ENCODE measurements around the gene GABARAP. TPM values are rescaled to one million over a fixed set of nuclear protein-coding genes. Genes with fewer than 3 reads are reported as not detected.
A peak's percentile ranks its signal among the peaks of the same experiment; 100 is the strongest.

Gene GABARAP
- total and polyA plus RNA-seq, 2 of the 13 experiments (the other 11 are each of a cell fraction or from before 2014, with no cell fraction given): 161 to 310 TPM

DNA sequence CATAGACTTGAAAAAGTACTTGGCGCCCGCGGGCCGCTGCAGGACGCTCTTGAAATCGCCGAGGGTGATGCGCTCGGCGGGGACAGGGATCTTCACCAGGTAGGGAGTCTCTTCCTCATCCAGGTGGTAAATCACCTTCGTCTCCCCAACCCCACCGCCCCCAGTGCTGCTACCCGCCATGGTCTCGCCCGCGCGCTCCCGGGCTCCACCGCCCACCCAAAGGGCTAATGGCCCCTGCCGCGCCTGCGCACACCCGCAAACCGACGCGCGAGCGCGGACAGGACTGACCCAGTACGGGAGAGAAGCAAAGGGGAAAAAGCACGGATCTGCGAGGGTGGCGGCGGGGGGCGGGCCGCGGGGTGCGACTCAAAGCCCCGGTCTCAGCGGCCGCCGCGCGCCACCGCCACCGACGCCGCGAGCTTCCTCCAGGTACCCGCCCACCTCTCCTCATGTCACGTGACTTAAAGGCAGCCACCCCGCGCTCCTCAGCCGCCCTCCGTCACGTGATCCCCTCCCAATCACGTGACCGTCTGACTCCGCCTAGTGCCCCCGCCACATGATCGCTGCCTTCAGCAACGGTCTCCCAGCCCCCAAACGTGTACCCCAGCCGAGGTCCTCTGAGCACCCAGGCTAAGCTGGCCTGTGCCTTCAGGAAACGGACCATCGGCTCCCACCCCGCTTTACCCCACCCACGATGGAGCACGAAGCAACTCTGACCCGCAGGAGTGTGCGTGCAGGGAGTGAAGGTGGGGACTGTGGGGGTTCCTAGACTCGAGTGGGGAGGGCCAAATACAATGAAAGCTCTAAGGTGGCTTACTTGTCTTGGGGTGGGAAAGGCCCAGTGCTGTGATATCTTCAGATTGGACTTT lies 7.9 kb downstream of the GABARAP start, which contains the start of gene DVL2 (continued):
- TF ChIP-seq ZFX (CRISPR knock-in tag; IDR thresholded peaks at IDR 0.05; ENCODE audit: low read depth): peak; percentile 63; the same call in 1 of the 2 replicates
- TF ChIP-seq HOXA7 (CRISPR knock-in tag; IDR thresholded peaks at IDR 0.05): no peak
- peak; percentile 84; the same call in 1 of the 2 replicates for TF ChIP-seq ZNF136 (CRISPR knock-in tag; IDR thresholded peaks at IDR 0.05; ENCODE audit: low read depth)
- no peak; the same call in 1 of the 2 replicates for TF ChIP-seq REL (CRISPR knock-in tag; conservative IDR thresholded peaks at IDR 0.05)
- TF ChIP-seq, protein P1, sequence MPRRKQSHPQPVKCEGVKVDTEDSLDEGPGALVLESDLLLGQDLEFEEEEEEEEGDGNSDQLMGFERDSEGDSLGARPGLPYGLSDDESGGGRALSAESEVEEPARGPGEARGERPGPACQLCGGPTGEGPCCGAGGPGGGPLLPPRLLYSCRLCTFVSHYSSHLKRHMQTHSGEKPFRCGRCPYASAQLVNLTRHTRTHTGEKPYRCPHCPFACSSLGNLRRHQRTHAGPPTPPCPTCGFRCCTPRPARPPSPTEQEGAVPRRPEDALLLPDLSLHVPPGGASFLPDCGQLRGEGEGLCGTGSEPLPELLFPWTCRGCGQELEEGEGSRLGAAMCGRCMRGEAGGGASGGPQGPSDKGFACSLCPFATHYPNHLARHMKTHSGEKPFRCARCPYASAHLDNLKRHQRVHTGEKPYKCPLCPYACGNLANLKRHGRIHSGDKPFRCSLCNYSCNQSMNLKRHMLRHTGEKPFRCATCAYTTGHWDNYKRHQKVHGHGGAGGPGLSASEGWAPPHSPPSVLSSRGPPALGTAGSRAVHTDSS (CRISPR knock-in tag; conservative IDR thresholded peaks at IDR 0.05): peak; percentile 33; the same call in 1 of the 2 replicates
- no peak for TF ChIP-seq RELA (CRISPR knock-in tag; IDR thresholded peaks at IDR 0.05)
- TF ChIP-seq, protein P2, sequence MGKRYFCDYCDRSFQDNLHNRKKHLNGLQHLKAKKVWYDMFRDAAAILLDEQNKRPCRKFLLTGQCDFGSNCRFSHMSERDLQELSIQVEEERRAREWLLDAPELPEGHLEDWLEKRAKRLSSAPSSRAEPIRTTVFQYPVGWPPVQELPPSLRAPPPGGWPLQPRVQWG (CRISPR knock-in tag; IDR thresholded peaks at IDR 0.05; ENCODE audit: borderline replicate concordance, low read depth): no peak
- TF ChIP-seq ZC3H13 (CRISPR knock-in tag; IDR thresholded peaks at IDR 0.05): peak; percentile 100
- TF ChIP-seq CENPT (CRISPR knock-in tag; IDR thresholded peaks at IDR 0.05; ENCODE audit: low read depth): no peak
- TF ChIP-seq EP300 (IDR thresholded peaks at IDR 0.05; ENCODE audit: low read depth in 2 of 2, low read length in 2 of 2): peak in 1 of 2 experiments; percentile 56; a peak in 2 of 4 replicates
- TF ChIP-seq EP300 (CRISPR knock-in tag; IDR thresholded peaks at IDR 0.05; ENCODE audit: borderline replicate concordance): peak; percentile 74
- TF ChIP-seq FOXK1 (CRISPR knock-in tag; IDR thresholded peaks at IDR 0.05; ENCODE audit: borderline replicate concordance, low read depth): peak; percentile 82; the same call in 1 of the 2 replicates
- TF ChIP-seq, protein P3, sequence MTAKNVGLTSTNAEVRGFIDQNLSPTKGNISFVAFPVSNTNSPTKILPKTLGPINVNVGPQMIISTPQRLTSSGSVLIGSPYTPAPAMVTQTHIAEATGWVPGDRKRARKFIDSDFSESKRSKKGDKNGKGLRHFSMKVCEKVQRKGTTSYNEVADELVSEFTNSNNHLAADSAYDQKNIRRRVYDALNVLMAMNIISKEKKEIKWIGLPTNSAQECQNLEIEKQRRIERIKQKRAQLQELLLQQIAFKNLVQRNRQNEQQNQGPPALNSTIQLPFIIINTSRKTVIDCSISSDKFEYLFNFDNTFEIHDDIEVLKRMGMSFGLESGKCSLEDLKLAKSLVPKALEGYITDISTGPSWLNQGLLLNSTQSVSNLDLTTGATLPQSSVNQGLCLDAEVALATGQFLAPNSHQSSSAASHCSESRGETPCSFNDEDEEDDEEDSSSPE (CRISPR knock-in tag; IDR thresholded peaks at IDR 0.05): peak; percentile 89
- no peak for TF ChIP-seq PHB2 (IDR thresholded peaks at IDR 0.05; ENCODE audit: partially characterized antibody)
- no peak; the same call in 1 of the 2 replicates for TF ChIP-seq NRL (CRISPR knock-in tag; IDR thresholded peaks at IDR 0.05; ENCODE audit: borderline replicate concordance)
- no peak for TF ChIP-seq GLI4 (CRISPR knock-in tag; IDR thresholded peaks at IDR 0.05; ENCODE audit: borderline replicate concordance)
- peak; percentile 80; the same call in 1 of the 2 replicates for TF ChIP-seq CCDC6 (CRISPR knock-in tag; IDR thresholded peaks at IDR 0.05)
- TF ChIP-seq SSRP1 (CRISPR knock-in tag; IDR thresholded peaks at IDR 0.05): peak; percentile 98
- TF ChIP-seq ZIK1 (CRISPR knock-in tag; IDR thresholded peaks at IDR 0.05; ENCODE audit: borderline replicate concordance, low read depth): peak; percentile 78
- TF ChIP-seq RBM22 (optimal IDR thresholded peaks at IDR 0.05; ENCODE audit: low read length): peak; percentile 99
- TF ChIP-seq, protein P4, sequence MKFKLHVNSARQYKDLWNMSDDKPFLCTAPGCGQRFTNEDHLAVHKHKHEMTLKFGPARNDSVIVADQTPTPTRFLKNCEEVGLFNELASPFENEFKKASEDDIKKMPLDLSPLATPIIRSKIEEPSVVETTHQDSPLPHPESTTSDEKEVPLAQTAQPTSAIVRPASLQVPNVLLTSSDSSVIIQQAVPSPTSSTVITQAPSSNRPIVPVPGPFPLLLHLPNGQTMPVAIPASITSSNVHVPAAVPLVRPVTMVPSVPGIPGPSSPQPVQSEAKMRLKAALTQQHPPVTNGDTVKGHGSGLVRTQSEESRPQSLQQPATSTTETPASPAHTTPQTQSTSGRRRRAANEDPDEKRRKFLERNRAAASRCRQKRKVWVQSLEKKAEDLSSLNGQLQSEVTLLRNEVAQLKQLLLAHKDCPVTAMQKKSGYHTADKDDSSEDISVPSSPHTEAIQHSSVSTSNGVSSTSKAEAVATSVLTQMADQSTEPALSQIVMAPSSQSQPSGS (CRISPR knock-in tag; IDR thresholded peaks at IDR 0.05): peak; percentile 37; the same call in 1 of the 2 replicates
- TF ChIP-seq ZFY (CRISPR knock-in tag; IDR thresholded peaks at IDR 0.05): peak; percentile 67
- TF ChIP-seq JARID2 (CRISPR knock-in tag; IDR thresholded peaks at IDR 0.05; ENCODE audit: insufficient replicate concordance): peak; percentile 56
- TF ChIP-seq ZNF17 (CRISPR knock-in tag; IDR thresholded peaks at IDR 0.05): no peak
